Duodenal mucosa (tissue), 2 donors: ENCODE data around the gene ALB.

Experiments
- H3K27ac ChIP-seq: one replicate; pipeline ENCODE4 v1.7.0; 2013; ENCODE audit warnings: low read depth, low read length
- H3K27me3 ChIP-seq, 2 donors: one replicate each; pipeline ENCODE4 v1.7.0; 2013; ENCODE audit warnings: low read length in 2 of 2, control low read depth in 1 of 2; ENCODE audit not compliant: insufficient read depth in 2 of 2, control insufficient read depth in 1 of 2
- H3K36me3 ChIP-seq, 2 donors: one replicate each; pipeline ENCODE4 v1.7.0; 2013; ENCODE audit warnings: low read length in 2 of 2, control low read depth in 1 of 2; ENCODE audit not compliant: insufficient read depth in 2 of 2, control insufficient read depth in 1 of 2
- H3K4me1 ChIP-seq, 2 donors: one replicate each; pipeline ENCODE4 v1.7.0; 2013; ENCODE audit warnings: low read length in 2 of 2, control low read depth in 1 of 2; ENCODE audit not compliant: insufficient read depth in 2 of 2, control insufficient read depth in 1 of 2
- H3K4me3 ChIP-seq, 2 donors: one replicate each; pipeline ENCODE4 v1.7.0; 2013; ENCODE audit warnings: low read length in 2 of 2, low read depth in 1 of 2
- H3K9ac ChIP-seq, 2 donors: one replicate each; pipeline ENCODE4 v1.7.0; 2013; ENCODE audit warnings: low read length in 2 of 2, low read depth in 1 of 2
- H3K9me3 ChIP-seq, 2 donors: one replicate each; pipeline ENCODE4 v1.7.0; 2013; ENCODE audit warnings: low read length in 2 of 2, control low read depth in 1 of 2; ENCODE audit not compliant: control insufficient read depth in 1 of 2

Gene ALB

GRCh38 chr4:73407227-73407673 is 3.2 kb downstream of the ALB start:
- Histone ChIP-seq H3K4me3 (no peak overlapping the region), H3K9me3 (no peaks in the 10 kb centered on the region), H3K27me3 (no peaks in the 10 kb centered on the region), H3K27ac (no peak overlapping the region), H3K4me1 (no peaks in the 10 kb centered on the region), H3K9ac (no peak overlapping the region), H3K36me3 (no peaks in the 10 kb centered on the region)

GRCh38 chr4:73408181-73408867 is 4.2 kb downstream of the ALB start:
- H3K36me3 ChIP-seq, result no peaks in the 10 kb centered on the region
- no peaks in the 10 kb centered on the region for H3K9me3 ChIP-seq
- no peak overlapping the region for H3K4me3 ChIP-seq
- H3K4me1 ChIP-seq, result no peaks in the 10 kb centered on the region
- no peak overlapping the region for H3K27ac ChIP-seq
- H3K9ac ChIP-seq, result no peak overlapping the region
- no peaks in the 10 kb centered on the region for H3K27me3 ChIP-seq

- H3K4me1 ChIP-seq, result no peaks in the 10 kb centered on the region
- no peak overlapping the region for H3K27ac ChIP-seq
- H3K4me3 ChIP-seq, result no peak overlapping the region
- no peaks in the 10 kb centered on the region for H3K36me3 ChIP-seq
- no peak overlapping the region for H3K9ac ChIP-seq
- H3K9me3 ChIP-seq, result no peaks in the 10 kb centered on the region
- no peaks in the 10 kb centered on the region for H3K27me3 ChIP-seq
Measured at GRCh38 chr4:73409012-73409862, 5.2 kb downstream of the ALB start.

- H3K9ac ChIP-seq, result no peak overlapping the region
- no peak overlapping the region for H3K27ac ChIP-seq
- H3K4me3 ChIP-seq, result no peak overlapping the region
- H3K4me1 ChIP-seq, result no peaks in the 10 kb centered on the region
- H3K9me3 ChIP-seq, result no peaks in the 10 kb centered on the region
- no peaks in the 10 kb centered on the region for H3K36me3 ChIP-seq
- no peaks in the 10 kb centered on the region for H3K27me3 ChIP-seq
Measured at GRCh38 chr4:73409978-73410548, 6.0 kb downstream of the ALB start.

- no peaks in the 10 kb centered on the region for H3K9me3 ChIP-seq
- no peaks in the 10 kb centered on the region for H3K27me3 ChIP-seq
- H3K27ac ChIP-seq, result no peak overlapping the region
- no peaks in the 10 kb centered on the region for H3K4me1 ChIP-seq
- H3K36me3 ChIP-seq, result no peaks in the 10 kb centered on the region
- no peak overlapping the region for H3K9ac ChIP-seq
- no peak overlapping the region for H3K4me3 ChIP-seq
Measured at GRCh38 chr4:73410916-73411730, 7.0 kb downstream of the ALB start.

GRCh38 chr4:73411731-73412414 is 7.8 kb downstream of the ALB start:
- Histone ChIP-seq H3K4me1 (no peaks in the 10 kb centered on the region), H3K4me3 (no peak overlapping the region), H3K27ac (no peak overlapping the region), H3K36me3 (no peaks in the 10 kb centered on the region), H3K9ac (no peak overlapping the region), H3K9me3 (no peaks in the 10 kb centered on the region), H3K27me3 (no peaks in the 10 kb centered on the region)

- Histone ChIP-seq H3K27ac (no peak overlapping the region), H3K27me3 (no peaks in the 10 kb centered on the region), H3K4me1 (no peaks in the 10 kb centered on the region), H3K4me3 (no peak overlapping the region), H3K36me3 (no peaks in the 10 kb centered on the region), H3K9ac (no peak overlapping the region), H3K9me3 (no peaks in the 10 kb centered on the region)
Measured at GRCh38 chr4:73413294-73413755, 9.2 kb downstream of the ALB start.

GRCh38 chr4:73414936-73415271 is 10.8 kb downstream of the ALB start:
- Histone ChIP-seq H3K4me3 (no peak overlapping the region), H3K4me1 (no peaks in the 10 kb centered on the region), H3K27ac (no peak overlapping the region), H3K27me3 (no peaks in the 10 kb centered on the region), H3K36me3 (no peaks in the 10 kb centered on the region), H3K9me3 (no peaks in the 10 kb centered on the region), H3K9ac (no peak overlapping the region)

- Histone ChIP-seq H3K27me3 (no peaks in the 10 kb centered on the region), H3K9me3 (no peaks in the 10 kb centered on the region), H3K27ac (no peak overlapping the region), H3K4me3 (no peak overlapping the region), H3K36me3 (no peaks in the 10 kb centered on the region), H3K9ac (no peak overlapping the region), H3K4me1 (no peaks in the 10 kb centered on the region)
Measured at GRCh38 chr4:73415807-73416238, 11.7 kb downstream of the ALB start.
